ENCODE data around the gene BLOC1S1. TPM values are rescaled to one million over a fixed set of nuclear protein-coding genes. Genes with fewer than 3 reads are reported as not detected.

Gene BLOC1S1
- total RNA-seq, 1 donor from 2014 or later: 71.2 TPM

- H3K27me3 Mint-ChIP-seq (ENCODE audit: unreplicated experiment): peaks cover 3% of the 10 kb centered on the region
- TF ChIP-seq, protein P1, sequence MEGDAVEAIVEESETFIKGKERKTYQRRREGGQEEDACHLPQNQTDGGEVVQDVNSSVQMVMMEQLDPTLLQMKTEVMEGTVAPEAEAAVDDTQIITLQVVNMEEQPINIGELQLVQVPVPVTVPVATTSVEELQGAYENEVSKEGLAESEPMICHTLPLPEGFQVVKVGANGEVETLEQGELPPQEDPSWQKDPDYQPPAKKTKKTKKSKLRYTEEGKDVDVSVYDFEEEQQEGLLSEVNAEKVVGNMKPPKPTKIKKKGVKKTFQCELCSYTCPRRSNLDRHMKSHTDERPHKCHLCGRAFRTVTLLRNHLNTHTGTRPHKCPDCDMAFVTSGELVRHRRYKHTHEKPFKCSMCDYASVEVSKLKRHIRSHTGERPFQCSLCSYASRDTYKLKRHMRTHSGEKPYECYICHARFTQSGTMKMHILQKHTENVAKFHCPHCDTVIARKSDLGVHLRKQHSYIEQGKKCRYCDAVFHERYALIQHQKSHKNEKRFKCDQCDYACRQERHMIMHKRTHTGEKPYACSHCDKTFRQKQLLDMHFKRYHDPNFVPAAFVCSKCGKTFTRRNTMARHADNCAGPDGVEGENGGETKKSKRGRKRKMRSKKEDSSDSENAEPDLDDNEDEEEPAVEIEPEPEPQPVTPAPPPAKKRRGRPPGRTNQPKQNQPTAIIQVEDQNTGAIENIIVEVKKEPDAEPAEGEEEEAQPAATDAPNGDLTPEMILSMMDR (IDR thresholded peaks at IDR 0.05; ENCODE audit: partially characterized antibody, unreplicated experiment): no peak
- no peak for DNase-seq
- no peak overlapping the region for H3K27ac Mint-ChIP-seq (ENCODE audit: unreplicated experiment)
- peaks cover 9% of the 10 kb centered on the region for H3K4me1 Mint-ChIP-seq (ENCODE audit: low read depth, unreplicated experiment)
- H3K36me3 Mint-ChIP-seq (ENCODE audit: unreplicated experiment): peaks cover 4% of the 10 kb centered on the region
- peaks cover 2% of the 10 kb centered on the region for H3K9me3 Mint-ChIP-seq (ENCODE audit: unreplicated experiment)
- no peak overlapping the region for H3K4me3 Mint-ChIP-seq (ENCODE audit: unreplicated experiment)
These were observed 46.8 kb downstream of the BLOC1S1 start for GRCh38 chr12:55762646-55763045.

DNA sequence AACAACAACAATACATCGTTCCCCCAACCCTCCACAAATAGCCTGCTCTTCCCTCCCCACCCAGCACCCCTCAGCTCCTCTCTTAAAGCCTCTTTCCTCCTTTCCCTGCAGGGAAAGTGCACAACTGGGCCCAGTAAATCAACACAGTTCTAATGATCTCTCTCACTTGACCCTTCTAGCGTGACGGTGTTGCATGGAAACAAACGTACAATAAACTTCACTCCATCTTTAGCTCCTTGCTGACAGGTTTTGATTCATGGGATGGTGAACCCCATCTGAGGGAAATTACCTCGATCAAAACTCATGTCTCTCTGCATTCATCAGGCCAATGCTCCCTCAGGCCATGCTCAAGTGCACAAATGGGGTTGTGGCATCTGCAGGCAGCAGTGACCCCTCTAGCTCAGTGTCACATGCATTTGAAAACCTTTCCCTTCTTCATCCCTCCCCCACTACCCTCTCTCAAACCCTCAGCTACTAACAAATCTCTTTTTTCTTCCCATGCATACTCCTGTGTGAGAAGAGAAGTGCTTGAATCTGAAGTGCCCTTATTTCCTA lies 50.0 kb downstream of the BLOC1S1 start:
- peak overlapping the region; percentile 79 for H3K27ac Mint-ChIP-seq (ENCODE audit: unreplicated experiment)
- H3K4me1 Mint-ChIP-seq (ENCODE audit: low read depth, unreplicated experiment): peaks cover 9% of the 10 kb centered on the region
- TF ChIP-seq, protein P1 (IDR thresholded peaks at IDR 0.05; ENCODE audit: partially characterized antibody, unreplicated experiment): no peak
- H3K36me3 Mint-ChIP-seq (ENCODE audit: unreplicated experiment): peaks cover 4% of the 10 kb centered on the region
- H3K27me3 Mint-ChIP-seq (ENCODE audit: unreplicated experiment): peaks cover 3% of the 10 kb centered on the region
- peak; percentile 40 for DNase-seq
- H3K9me3 Mint-ChIP-seq (ENCODE audit: unreplicated experiment): peaks cover 2% of the 10 kb centered on the region
- H3K4me3 Mint-ChIP-seq (ENCODE audit: unreplicated experiment): peak overlapping the region; percentile 60

DNA sequence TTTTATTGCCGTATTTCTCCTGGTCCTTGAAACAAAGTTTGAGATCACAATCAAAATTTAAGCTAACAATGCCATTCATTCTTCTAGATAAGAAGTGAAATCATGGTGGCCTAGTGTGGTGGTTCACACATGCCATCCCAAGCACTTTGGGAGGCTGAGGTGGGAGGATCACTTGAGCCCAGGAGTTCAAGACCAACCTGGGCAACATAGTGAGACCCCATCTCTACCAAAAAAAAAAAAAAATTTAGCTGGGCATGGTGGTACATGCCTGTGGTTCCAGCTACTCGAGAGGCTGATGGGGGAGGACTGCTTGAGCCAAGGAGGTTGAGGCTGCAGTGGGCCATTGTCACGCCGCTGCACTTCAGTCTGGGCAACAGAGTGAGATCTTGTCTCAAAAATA lies 51.3 kb downstream of the BLOC1S1 start:
- TF ChIP-seq, protein P1 (IDR thresholded peaks at IDR 0.05; ENCODE audit: partially characterized antibody, unreplicated experiment): no peak
- Mint-ChIP-seq H3K9me3 (ENCODE audit: unreplicated experiment) (peaks cover 2% of the 10 kb centered on the region), H3K27me3 (ENCODE audit: unreplicated experiment) (peaks cover 3% of the 10 kb centered on the region), H3K27ac (ENCODE audit: unreplicated experiment) (no peak overlapping the region), H3K36me3 (ENCODE audit: unreplicated experiment) (peaks cover 4% of the 10 kb centered on the region), H3K4me3 (ENCODE audit: unreplicated experiment) (peak overlapping the region; percentile 8), H3K4me1 (ENCODE audit: low read depth, unreplicated experiment) (peaks cover 15% of the 10 kb centered on the region)
- DNase-seq: no peak

Other genes starting within 250 kb of the BLOC1S1 start
- not detected for gene OR6C70, start 245.9 kb upstream of the BLOC1S1 start, total RNA-seq (ENCODE audit: unreplicated experiment)
- gene OR6C68, start 223.7 kb upstream of the BLOC1S1 start, total RNA-seq (ENCODE audit: unreplicated experiment): not detected
- gene OR6C4, start 166.4 kb upstream of the BLOC1S1 start, total RNA-seq (ENCODE audit: unreplicated experiment): not detected
- gene OR2AP1, start 143.6 kb upstream of the BLOC1S1 start, total RNA-seq (ENCODE audit: unreplicated experiment): not detected
- not detected for gene OR10P1, start 79.2 kb upstream of the BLOC1S1 start, total RNA-seq (ENCODE audit: unreplicated experiment)
- gene ITGA7, start 8.1 kb upstream of the BLOC1S1 start, total RNA-seq (ENCODE audit: unreplicated experiment): 156 TPM
- 6.6 TPM for gene RDH5, start 4.3 kb downstream of the BLOC1S1 start, total RNA-seq (ENCODE audit: unreplicated experiment)
- gene CD63, start 13.0 kb downstream of the BLOC1S1 start, total RNA-seq (ENCODE audit: unreplicated experiment): 619 TPM
- 52.4 TPM for gene GDF11, start 27.1 kb downstream of the BLOC1S1 start, total RNA-seq (ENCODE audit: unreplicated experiment)
- 98.7 TPM for gene SARNP, start 101.7 kb downstream of the BLOC1S1 start, total RNA-seq (ENCODE audit: unreplicated experiment)
- gene ORMDL2, start 102.0 kb downstream of the BLOC1S1 start, total RNA-seq (ENCODE audit: unreplicated experiment): 47.6 TPM
- 37.6 TPM for gene DNAJC14, start 113.5 kb downstream of the BLOC1S1 start, total RNA-seq (ENCODE audit: unreplicated experiment)
- not detected for gene MMP19, start 126.9 kb downstream of the BLOC1S1 start, total RNA-seq (ENCODE audit: unreplicated experiment)
- gene PYM1, start 211.8 kb downstream of the BLOC1S1 start, total RNA-seq (ENCODE audit: unreplicated experiment): 55.3 TPM
- 57.5 TPM for gene DGKA, start 215.1 kb downstream of the BLOC1S1 start, total RNA-seq (ENCODE audit: unreplicated experiment)
- gene PMEL, start 250.0 kb downstream of the BLOC1S1 start, total RNA-seq (ENCODE audit: unreplicated experiment): 851 TPM